GM18520 (cell line): ENCODE data around the gene RSPH10B2.
"Not testable (repeated sequence)": the region's sequence is repeated elsewhere in the genome, so short reads cannot be mapped to it uniquely, and the experiment has no call there.

Experiments
- ATAC-seq: cut with Tn5 transposase; IDR thresholded peaks from one replicate; pipeline ENCODE4 v1.9.1; 2021; ENCODE audit not compliant: unreplicated experiment

RSPH10B2 gene

DNA sequence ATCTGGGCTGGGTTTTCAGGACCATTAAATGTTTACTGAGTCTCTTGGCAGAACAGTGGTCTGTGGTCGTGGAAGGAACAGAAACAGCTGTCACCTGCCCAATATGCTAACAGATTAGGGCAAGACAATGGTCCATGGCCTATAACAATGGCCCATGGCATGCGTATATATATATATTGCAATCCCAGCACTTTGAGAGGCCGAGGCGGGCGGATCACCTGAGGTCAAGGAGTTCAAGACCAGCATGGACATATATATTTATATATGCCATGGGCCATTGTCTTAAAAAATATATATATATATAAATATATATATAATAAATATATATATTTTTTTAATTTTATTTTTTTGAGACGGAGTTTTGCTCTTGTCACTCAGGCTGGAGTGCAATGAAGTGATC, 27.7 kb downstream of the RSPH10B2 start:
- not testable (repeated sequence) for ATAC-seq

DNA sequence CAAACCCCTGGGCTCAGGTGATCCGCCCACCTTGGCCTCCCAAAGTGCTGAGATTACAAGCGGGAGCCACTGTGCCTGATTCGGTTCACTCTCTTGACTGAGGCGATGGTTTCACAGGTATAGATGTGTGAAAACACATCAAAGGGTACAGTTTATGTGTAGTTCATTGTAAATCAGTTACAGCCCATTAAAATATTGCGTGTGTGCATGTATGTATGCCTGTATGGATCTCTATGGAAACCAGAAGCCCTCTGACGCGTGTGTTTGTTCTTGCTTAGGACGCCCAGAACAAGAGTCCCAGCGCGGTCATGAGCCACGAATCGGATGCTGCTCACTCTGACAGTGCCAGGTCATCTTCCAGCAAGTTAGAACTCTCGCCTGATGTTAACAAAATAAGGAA, 35.5 kb downstream of the RSPH10B2 start:
- not testable (repeated sequence) for ATAC-seq

DNA sequence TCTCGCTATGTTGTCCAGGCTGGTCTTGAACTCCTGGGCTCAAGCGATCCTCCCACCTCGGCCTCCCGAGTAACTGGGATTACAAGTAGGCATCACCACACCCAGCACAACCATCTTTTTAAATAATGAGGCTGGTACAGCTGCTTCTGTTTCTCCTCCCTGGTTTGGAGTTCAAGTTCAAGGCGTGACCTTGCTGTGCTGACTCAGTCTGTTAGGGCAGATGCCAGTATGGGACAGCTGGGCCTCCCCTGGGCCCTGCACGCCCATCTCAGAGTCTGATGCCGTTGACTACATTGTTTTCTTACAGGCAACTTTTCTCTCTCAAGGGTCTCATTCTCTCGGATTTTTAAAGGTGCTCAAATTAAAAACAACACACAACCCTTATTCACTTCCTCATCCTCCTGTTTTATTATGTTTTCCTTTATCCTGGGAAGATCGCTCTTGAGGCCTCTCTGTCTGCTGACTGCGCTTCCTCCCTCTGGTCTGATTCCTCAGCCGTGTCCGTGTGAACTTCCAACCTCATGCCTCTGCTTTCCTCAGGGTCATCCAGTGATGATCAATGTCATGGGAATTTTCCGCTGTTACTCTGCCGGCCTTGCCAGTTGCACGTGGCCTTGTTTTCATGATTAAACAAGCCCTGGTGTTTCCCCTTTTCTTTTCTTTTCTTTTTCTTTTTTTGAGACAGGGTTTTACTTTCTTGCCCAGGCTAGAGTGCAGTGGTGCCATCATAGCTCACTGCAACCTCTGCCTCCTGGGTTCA, 38.4 kb downstream of the RSPH10B2 start:
- ATAC-seq, result not testable (repeated sequence)

DNA sequence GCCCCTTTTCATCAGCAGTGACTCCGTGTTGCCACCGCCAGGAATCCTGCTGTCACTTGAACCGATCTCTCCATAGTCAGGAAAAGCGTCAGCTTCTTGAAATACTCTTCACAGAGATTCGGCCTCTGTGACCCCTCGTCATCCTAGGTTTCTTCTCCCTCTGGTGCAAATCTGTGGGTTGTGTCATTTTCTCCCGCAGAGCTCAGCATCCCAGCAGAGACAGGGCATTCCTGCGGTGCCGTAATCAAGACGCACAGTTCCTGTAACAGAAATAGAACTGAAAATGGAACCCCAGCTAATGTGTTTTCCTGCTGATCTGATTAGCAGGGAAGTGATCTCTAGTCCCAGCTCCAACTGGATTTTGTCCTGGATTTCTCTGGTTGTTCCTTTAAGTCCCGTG, 40.4 kb downstream of the RSPH10B2 start:
- ATAC-seq, result not testable (repeated sequence)

DNA sequence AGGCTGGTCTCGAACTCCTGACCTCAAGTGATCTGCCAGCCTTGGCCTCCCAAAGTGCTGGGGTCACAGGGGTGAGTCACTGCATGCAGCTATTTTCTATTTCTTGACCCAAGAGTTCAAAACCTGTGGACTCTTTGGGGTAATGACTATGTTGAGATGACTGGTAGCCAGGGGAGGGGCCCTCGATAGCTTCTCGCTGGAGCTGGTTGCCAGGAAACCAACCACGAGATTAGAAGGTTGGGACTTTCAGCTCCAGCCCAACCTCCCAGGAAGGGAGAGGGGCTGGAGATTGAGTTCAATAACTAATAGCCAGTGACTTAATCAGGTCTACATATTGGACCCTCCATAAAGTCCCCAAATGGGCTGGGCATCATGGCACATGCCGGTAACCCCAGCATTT, 43.3 kb downstream of the RSPH10B2 start:
- ATAC-seq, result not testable (repeated sequence)

DNA sequence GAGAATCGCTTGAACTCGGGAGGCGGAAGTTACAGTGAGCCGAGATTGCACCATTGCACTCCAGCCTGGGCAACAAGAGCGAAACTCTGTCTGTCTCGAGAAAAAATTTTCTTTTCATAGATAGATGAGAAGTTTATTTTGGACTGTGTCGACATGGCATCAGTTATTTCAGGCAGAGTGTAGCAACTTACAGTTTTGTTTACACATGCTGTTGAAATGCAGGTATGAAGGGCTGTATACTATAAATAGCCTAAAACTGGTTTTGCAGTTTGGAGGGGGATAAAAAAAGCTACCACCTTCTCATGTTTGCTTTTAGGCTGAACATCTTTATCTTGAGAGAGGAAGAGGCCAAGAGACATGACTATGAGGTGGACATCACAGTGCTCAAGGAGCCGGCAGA, 44.1 kb downstream of the RSPH10B2 start:
- not testable (repeated sequence) for ATAC-seq

DNA sequence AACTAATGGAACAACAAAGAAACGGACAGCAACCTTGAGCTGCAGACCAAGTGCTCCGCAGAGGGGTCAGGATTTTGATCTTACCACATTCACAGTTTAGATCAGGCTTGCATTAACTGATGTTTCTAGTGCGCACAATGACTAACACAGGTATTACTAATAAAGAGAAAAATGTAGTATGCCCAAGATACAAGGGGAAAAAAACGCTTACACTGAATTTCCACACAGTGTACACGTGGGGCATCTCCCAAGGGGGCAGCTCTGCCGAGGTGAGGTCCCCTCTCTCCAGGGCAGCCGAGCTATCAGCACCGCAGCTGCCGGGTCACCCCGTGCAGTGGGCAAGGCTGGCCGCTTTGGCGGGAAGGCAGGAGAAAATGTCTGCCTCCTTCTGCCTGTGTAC, 46.0 kb downstream of the RSPH10B2 start:
- not testable (repeated sequence) for ATAC-seq

DNA sequence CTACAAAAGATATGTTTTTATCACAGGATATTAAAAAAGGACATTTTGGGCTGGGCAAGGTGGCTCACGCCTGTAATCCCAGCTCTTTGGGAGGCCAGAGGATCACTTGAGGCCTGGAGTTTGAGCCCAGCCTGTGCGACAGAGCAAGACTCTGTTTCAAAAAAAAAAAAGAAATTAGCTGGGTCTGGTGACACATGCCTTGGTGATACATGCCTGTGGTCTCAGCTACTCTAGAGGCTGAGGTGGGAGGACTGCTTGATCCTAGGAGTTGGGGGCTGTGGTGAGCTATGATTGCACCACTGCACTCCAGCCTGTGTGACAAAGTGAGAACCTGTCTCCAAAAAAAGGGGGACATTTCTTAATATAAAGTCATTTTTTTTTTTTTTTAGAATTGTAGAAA, 46.4 kb downstream of the RSPH10B2 start:
- ATAC-seq, result not testable (repeated sequence)

DNA sequence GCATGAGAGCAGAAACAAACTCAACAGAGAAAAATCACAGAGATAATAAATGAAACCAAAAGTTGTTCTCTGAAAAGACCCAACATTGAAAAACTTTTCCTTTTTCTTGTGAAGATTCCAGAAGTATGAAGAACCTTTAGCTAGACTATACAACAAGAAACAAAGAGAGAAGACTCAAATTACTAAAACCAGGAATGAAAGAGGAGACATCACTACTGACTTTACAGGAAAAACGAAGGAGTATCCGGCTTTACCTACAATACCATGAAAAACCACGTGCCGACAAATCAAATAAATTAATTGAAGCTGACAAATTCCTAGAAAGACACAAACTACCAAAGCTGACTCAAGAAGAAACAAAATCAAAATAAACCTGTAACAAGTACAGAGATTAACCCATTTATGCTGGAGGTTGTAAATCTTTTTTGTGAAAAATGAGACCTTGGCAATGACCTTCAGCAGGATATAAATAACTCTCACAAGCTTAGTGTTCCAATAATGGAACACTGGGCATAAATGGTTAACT, 53.6 kb downstream of the RSPH10B2 start:
- ATAC-seq, result not testable (repeated sequence)

DNA sequence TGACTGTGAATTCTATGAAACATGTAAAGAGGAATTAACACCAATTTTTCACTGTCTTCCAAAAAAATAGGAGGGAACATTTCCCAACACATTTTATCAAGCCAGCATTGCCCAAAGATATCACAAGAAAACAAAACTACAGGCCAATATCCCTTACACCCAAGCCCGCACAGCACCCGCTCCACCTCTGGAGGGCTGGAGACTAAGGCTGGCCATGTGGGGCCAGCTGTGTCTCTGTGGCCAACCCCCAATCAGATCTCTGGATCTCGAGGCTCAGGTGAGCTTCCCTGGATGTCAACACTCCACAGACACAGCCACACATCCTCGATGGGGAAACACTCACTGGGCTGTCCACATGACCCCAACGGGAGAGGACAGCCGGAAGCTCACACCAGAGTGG, 54.1 kb downstream of the RSPH10B2 start:
- ATAC-seq, result not testable (repeated sequence)

DNA sequence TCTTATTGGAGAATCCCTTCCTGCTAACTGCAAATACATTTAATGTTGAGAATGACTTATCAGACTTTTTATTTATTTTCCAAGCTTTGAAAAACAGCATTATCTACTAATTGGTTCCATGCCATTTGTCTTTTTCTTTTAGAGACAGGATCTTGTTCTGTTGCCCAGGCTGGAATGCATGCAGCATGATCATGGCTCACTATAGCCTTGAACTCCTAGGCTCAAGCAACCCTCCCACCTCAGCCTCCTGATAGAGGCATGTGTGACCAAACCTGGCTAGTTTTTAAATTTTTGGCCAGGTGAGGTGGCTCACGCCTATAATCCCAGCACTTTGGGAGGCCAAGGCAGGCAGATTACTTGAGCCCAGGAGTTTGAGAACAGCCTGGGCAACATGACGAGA, 59.1 kb downstream of the RSPH10B2 start:
- not testable (repeated sequence) for ATAC-seq

DNA sequence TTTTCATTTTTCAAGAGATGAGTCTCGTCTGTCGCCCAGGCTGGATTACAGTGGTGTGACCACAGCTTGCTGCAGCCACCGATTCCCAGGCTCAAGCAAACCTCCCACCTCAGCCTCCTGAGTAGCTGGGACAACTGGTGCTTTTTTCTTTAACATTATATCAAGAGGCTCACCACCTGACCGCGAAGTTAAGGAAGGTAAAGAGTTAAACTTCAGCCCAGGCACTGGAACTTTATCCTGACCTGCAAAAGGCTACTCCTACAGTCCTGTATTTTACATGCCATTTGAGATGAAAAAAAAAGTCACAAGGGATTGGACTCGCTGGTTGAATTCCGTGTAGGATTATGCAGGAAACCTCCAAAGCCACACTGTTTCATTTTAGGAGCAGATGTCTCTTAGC, 61.6 kb downstream of the RSPH10B2 start:
- ATAC-seq, result not testable (repeated sequence)

DNA sequence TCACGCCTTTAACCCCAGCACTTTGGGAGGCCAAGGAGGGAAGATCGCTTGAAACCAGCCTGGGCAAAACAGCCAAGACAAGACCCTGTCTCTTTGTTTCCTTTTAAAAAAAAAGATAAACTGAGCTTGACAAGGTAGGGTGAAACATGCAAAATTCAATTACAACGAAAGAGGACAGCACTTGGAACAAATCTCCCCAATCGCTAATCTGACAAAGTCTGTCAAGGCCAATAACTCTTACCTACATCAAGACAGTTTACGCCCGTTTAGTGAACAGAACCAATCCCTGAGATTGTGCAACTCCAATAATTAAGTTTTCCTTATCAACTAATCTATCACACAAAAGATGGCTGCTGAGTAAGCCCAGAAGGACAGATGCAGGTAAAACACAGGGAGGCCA, 67.7 kb downstream of the RSPH10B2 start:
- not testable (repeated sequence) for ATAC-seq

DNA sequence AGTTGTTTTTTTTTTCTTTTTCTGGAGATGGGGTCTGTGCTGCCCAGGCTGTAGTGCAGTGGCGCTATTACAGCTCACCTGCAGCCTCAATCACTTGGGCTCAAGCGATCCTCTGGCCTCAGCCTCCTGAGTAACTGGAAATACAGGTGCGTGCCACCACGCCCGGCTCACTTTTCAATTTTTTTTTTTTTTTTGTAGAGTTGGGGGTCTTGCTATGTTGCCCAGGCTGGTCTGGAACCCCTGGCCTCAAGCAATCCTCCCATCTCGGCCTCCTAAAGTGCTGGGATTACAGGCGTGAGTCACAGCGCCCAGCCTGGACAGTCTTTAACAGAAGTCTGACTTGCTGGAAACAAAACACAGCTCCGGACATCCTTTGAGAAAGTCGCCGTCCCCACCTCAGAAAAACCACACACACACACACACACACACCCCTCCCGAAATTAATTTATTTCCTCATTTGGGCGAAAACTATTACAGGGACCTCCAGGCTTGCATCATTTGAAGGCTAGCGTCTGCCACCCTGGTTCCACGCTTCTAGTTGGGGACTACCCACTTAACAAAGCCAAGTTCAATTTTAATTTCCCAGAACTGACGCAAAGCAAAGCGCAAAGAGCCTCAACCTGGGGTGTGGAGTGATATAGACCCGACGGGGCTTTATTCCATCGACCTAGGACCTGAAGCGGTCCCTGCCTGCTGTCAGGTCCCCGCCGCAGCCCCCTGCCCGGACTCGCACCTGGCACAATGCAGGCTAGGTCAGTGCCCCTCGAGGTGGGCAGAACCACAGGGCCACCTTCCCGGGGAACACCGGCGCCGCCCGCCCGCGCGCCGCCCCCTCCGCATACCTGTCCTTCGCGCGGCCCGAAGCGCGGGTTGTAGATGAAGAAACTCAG, 71.6 kb downstream of the RSPH10B2 start:
- peak; percentile 44 for ATAC-seq

DNA sequence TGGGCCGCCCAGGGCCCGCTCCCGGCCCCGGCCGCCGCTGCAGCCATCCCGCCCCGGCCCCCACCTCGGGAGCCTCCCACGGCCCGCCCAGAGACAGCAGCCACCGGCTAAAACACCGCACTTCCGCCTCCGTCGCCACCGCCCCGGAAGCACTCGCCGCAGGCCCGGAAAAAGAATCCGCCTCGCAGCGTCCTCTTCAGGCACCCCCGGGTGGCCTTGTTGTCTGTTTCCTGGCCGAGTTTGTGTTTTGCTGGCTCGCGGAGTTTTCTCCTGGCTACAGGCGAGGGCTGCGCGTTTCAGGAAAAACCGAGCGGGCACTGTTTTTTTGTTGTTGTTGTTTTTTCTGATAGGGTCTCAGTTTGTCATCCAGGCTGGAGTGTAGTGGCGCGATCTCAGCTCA, 72.2 kb downstream of the RSPH10B2 start, which contains the start of gene CCZ1B:
CCZ1B (minus strand) TSS at position 125 of the 400 bp plus-strand sequence; CDS start at position 47, 78 bp downstream.
- peak; percentile 98 for ATAC-seq

DNA sequence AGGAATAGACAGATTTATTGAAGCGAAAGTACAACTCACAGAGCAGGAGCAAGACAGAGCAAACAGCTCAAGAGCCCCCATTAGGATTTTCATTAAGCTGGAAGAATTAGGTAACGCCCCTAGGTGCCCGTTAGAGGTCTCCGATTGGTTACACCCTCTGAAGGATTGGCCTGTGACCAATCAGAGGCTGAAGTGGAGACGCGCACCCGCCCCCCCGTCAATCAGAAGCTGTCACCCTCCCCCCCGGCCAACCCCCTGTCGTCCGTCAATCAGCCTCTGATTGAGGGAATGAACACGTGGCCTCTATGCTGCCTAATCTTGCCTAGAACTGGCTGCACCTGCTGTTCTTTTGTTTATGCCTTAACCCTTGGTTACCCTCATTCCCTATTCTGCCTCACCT, 73.3 kb downstream of the RSPH10B2 start:
- ATAC-seq, result not testable (repeated sequence)

DNA sequence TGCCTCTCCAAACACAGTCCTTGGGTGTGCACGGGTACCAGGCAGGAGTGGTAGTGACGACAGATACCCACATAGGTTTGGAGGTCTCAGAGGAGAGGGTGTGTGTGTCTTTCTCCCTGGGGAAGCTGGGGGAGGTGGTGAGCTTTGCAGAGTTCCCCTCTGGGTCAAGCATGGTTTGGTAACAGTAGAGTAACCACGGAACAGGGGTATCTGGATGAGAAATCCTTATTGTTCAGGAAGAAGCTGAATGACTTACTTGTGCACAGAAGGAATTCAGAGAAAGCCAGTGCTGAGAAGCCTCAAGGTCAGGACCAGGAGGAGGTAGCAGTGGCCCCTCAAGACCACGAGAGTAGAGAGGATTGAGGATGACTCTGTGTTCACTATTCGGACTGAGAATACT, 75.7 kb downstream of the RSPH10B2 start:
- ATAC-seq, result not testable (repeated sequence)

DNA sequence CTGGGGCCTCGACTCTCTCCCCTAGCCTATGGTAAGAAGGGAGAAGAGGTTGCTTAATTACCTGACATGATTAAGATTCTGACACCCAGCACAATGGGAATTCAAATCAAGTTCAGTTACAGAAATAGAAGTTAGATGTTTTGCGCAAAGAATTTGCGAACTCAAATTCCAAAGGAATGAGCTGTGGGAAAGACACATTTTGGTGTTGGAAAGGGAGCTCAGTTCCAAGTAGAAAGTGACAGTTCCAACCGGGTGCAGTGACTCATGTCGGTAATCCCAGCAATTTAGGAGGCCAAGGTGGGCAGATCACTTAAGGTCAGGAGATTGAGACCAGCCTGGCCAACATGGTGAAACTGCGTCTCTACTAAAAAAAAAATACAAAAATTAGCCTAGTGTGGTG, 76.1 kb downstream of the RSPH10B2 start:
- ATAC-seq, result not testable (repeated sequence)

DNA sequence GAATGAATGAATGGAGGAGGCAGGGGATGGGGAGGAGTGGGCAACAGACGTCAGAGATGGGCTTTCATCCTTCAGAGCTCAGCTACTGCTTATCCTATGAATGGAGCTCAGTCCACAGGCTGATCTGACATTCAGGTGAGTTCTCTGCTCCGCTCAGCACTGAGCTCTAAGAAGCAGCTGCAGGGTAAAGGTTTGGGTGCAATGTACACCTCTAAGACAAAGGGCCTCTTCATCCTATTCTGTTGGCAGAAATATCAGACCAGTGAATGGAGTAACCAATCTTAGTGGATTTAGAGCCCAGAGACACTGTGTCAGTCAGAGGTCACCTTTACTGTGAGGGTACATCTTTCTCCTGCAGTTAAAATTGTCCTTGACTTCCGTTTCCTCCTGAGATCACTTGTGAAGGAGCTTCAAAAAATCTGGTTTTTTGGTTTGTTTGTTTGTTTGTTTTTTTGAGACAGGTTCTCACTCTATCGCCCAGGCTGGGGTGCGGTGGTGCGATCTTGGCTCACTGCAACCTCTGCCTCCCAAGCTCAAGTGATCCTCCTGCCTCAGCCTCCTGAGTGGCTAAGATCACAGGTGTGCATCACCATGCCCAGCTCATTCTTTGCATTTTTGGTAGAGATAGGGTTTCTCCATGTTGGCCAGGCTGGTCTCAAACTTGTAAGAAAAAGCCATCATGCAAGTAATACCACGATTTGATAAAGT, 77.3 kb downstream of the RSPH10B2 start:
- ATAC-seq, result no peak

DNA sequence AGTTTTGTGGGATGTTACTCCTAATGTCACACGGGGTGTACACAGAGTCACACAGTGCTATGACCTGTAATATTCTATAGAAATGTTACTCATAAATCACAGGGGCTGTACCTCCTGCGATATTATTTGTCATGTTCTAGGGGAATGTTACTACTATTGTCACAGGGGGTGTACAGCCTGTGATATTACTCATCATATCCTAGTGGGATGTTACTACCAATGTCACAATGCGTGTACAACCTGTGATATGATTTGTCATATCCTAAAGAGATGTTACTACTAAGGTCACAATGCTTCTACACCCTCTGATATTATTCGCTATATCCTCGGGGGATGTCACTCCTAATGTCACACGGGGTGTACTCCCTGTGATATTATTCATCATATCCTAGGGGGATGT, 79.7 kb downstream of the RSPH10B2 start:
- no peak for ATAC-seq

DNA sequence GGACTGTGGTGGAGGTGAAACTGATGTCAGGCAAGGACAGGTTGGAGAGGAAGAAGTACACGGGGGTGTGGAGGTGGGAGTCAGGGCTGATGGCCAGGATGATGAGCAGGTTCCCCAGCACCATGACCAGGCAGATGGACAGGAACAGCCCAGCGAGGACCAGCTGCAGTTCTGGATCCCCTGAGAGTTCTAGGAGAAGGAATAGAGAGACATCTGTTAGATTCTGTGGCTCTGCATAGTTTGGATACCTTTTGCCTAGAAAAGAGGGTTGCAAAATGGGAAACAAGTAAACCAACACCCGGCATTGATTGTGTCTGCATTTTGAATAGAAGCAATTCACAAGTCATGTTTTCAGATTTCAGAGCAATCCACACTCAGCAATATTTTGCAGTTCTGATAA, 81.6 kb downstream of the RSPH10B2 start:
- ATAC-seq, result not testable (repeated sequence)
